PC-9 (cell line): Measurements from ENCODE around the gene THAP8. TPM values are rescaled to one million over a fixed set of nuclear protein-coding genes. Genes with fewer than 3 reads are reported as not detected.

Experiments used
- BruUV-seq: library from RNA; stranded (reverse); fragments of 400-500 nt; replicated peaks from 2 replicates; lab custom pipeline; 2021; lab: Mats Ljungman, UMichigan
- CTCF ChIA-PET: fragments of 300-600 bp; sonication (Branson Sonifier 250); formaldehyde crosslinking; loops from one replicate; lab custom pipeline; 2022; ENCODE audit warnings: antibody characterized with exemption; lab: Charles Lee
- POLR2A ChIA-PET: fragments of 300-600 bp; sonication (Branson Sonifier 250); formaldehyde crosslinking; loops from one replicate; lab custom pipeline; 2022; ENCODE audit warnings: antibody characterized with exemption; ENCODE audit not compliant: unreplicated experiment; lab: Charles Lee
- DNase-seq, 2 experiments: peaks; one replicate each; pipeline versions ENCODE4 v3.0.0 to v3.0.0-alpha.2; 2015 to 2022; ENCODE audit warnings: mixed read lengths in 1 of 2
- H2AFZ ChIP-seq: fragments of 200-600 bp; sonication (generic); 2 replicates; pipeline ENCODE4 v1.8.1; 2017; ENCODE audit warnings: antibody characterized with exemption
- H3F3A ChIP-seq: fragments of 200-600 bp; sonication (generic); 2 replicates; pipeline ENCODE4 v1.8.1; 2017; ENCODE audit warnings: antibody characterized with exemption, mild to moderate bottlenecking, low read depth; ENCODE audit not compliant: insufficient read depth
- H3K27ac ChIP-seq: fragments of 200-600 bp; sonication (generic); 2 replicates; pipeline ENCODE4 v1.6.1; 2016; ENCODE audit warnings: mixed run types
- H3K27me3 ChIP-seq: fragments of 200-600 bp; sonication (generic); 2 replicates; pipeline ENCODE4 v1.6.1; 2016; ENCODE audit warnings: low read depth, mixed run types; ENCODE audit not compliant: insufficient read depth
- H3K36me3 ChIP-seq: fragments of 200-600 bp; sonication (generic); 2 replicates; pipeline ENCODE4 v1.6.1; 2016; ENCODE audit warnings: low read depth, mixed run types
- H3K4me1 ChIP-seq: fragments of 200-600 bp; sonication (generic); replicated peaks from 2 replicates; pipeline ENCODE4 v1.6.1; 2016; ENCODE audit warnings: mixed run types; ENCODE audit not compliant: insufficient read depth
- H3K4me2 ChIP-seq: fragments of 200-600 bp; sonication (generic); 2 replicates; pipeline ENCODE4 v1.6.1; 2017; ENCODE audit warnings: mixed run types
- H3K4me3 ChIP-seq: fragments of 200-600 bp; sonication (generic); 2 replicates; pipeline ENCODE4 v1.6.1; 2016; ENCODE audit warnings: mixed run types
- H3K79me2 ChIP-seq: fragments of 200-600 bp; sonication (generic); 2 replicates; pipeline ENCODE4 v1.6.1; 2017; ENCODE audit warnings: low read depth, mixed run types
- H3K9me2 ChIP-seq: fragments of 200-600 bp; sonication (generic); 2 replicates; pipeline ENCODE4 v1.8.1; 2017; ENCODE audit warnings: mild to moderate bottlenecking; ENCODE audit not compliant: insufficient read depth
- H3K9me3 ChIP-seq: fragments of 200-600 bp; sonication (generic); 2 replicates; pipeline ENCODE4 v1.8.1; 2016; ENCODE audit warnings: low read depth; ENCODE audit not compliant: insufficient read depth
- H4K20me1 ChIP-seq: fragments of 200-600 bp; sonication (generic); 2 replicates; pipeline ENCODE4 v1.8.1; 2017; ENCODE audit not compliant: insufficient read depth
- EZH2 ChIP-seq: fragments of 200-600 bp; sonication (generic); IDR thresholded peaks from 2 replicates; pipeline ENCODE4 v1.8.0; 2017; ENCODE audit warnings: antibody characterized with exemption, low read depth
- intact Hi-C: fragments of 100-400 bp; cut with micrococcal nuclease; formaldehyde crosslinking; loops from one replicate; pipeline ENCODE4 v1.10.0; 2022; ENCODE audit not compliant: unreplicated experiment
- total RNA-seq: library from RNA; stranded (reverse); gene quantifications from 2 replicates; pipeline ENCODE4 v1.2.3, GENCODE V29; 2021
- TF ChIP-seq, protein P1 (sequence below): fragments of 200-600 bp; sonication (generic); conservative IDR thresholded peaks from 2 replicates; pipeline ENCODE4 v1.6.1; 2017; ENCODE audit warnings: mixed run types, antibody characterized with exemption, mild to moderate bottlenecking, moderate library complexity

Gene THAP8
- total RNA-seq, 1 experiment from 2014 or later, result 5.2 TPM

DNA sequence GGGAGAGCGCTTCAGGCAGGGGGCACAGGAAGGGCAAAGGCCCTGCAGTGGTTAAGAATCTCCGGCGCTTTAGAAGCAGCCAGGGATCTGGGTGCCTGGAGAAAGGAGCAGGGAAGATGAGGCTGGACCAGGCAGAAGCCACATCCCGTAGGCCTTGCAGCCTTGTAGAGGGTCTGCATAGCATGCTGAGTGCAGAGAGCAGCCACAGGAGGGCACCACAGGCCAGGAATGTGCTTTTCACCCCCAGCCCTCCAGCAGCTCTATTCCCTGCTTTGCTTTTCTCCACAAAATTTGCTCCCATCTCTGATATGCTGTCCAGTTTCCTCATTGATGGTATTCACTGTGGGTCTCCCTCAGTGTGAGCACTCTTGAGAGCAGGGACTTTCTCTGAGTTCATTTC lies 6.3 kb upstream of the THAP8 start:
- no peaks in the 10 kb centered on the region for H3K9me2 ChIP-seq
- ChIA-PET CTCF (no interaction called here), POLR2A (no interaction called here)
- BruUV-seq, result no TSS peak
- TF ChIP-seq, protein P1, sequence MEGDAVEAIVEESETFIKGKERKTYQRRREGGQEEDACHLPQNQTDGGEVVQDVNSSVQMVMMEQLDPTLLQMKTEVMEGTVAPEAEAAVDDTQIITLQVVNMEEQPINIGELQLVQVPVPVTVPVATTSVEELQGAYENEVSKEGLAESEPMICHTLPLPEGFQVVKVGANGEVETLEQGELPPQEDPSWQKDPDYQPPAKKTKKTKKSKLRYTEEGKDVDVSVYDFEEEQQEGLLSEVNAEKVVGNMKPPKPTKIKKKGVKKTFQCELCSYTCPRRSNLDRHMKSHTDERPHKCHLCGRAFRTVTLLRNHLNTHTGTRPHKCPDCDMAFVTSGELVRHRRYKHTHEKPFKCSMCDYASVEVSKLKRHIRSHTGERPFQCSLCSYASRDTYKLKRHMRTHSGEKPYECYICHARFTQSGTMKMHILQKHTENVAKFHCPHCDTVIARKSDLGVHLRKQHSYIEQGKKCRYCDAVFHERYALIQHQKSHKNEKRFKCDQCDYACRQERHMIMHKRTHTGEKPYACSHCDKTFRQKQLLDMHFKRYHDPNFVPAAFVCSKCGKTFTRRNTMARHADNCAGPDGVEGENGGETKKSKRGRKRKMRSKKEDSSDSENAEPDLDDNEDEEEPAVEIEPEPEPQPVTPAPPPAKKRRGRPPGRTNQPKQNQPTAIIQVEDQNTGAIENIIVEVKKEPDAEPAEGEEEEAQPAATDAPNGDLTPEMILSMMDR, result peak; percentile 65
- no peak for TF ChIP-seq EZH2
- H3K4me3 ChIP-seq, result no peak overlapping the region
- H3F3A ChIP-seq, result no peaks in the 10 kb centered on the region
- H3K4me2 ChIP-seq, result no peak overlapping the region
- peaks cover 6% of the 10 kb centered on the region; the same call in 1 of the 2 replicates for H3K4me1 ChIP-seq
- H3K36me3 ChIP-seq, result peaks cover 8% of the 10 kb centered on the region; the same call in 1 of the 2 replicates
- peaks cover 22% of the 10 kb centered on the region; the same call in 1 of the 2 replicates for H3K79me2 ChIP-seq
- H4K20me1 ChIP-seq, result no peaks in the 10 kb centered on the region
- DNase-seq, result peak in 1 of 2 experiments; percentile 52
- H3K27ac ChIP-seq, result no peak overlapping the region
- no peaks in the 10 kb centered on the region for H3K27me3 ChIP-seq
- intact Hi-C loops, result no loop called here
- no peak overlapping the region for H2AFZ ChIP-seq
- no peaks in the 10 kb centered on the region for H3K9me3 ChIP-seq

DNA sequence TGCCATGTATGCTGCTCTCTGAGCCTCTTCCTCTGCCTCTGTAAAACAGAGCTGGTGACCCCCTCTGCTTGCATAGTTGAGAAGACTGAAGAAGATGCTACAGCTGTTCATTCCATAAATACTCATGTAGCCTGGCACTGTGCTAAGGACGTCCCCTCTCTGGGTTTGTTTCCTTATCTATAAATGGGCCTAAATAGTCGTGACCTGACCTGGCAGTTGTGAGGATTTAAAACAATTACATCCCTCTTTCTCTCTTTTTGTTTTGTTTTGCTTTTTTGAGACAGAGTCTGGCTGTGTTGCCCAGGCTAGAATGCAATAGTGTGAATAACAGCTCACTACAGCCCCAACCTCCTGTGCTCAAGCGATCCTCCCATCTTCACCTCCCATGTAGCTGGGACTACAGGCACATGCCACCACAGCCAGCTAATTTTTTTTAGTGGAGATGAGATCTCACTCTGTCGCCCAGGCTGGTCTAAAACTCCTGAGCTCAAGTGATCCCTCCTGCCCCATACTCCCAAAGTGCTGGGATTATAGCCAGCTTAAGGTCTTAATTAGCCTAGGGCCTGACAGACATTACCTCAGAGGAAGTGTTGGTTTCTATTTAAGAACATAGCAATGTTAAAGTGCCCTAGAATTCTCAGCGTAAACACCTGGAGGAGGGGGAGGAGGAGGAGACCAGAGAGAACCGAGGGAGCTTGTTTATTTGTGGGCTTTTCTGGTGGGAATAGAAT lies 5.3 kb upstream of the THAP8 start:
- ChIA-PET CTCF (no interaction called here), POLR2A (interaction anchor here (0.6 kb wide), 1 partner anchor 51 kb away, joined by 3 read pairs; the partner anchor contains the start of gene SYNE4)
- TF ChIP-seq, protein P1, result no peak
- TF ChIP-seq EZH2, result no peak
- Histone ChIP-seq H3K9me3 (no peaks in the 10 kb centered on the region), H3K36me3 (peaks cover 8% of the 10 kb centered on the region; the same call in 1 of the 2 replicates), H4K20me1 (no peaks in the 10 kb centered on the region), H3K4me3 (no peak overlapping the region), H3K4me2 (no peak overlapping the region), H3K27me3 (no peaks in the 10 kb centered on the region), H2AFZ (no peak overlapping the region), H3K79me2 (peaks cover 22% of the 10 kb centered on the region; the same call in 1 of the 2 replicates), H3K9me2 (no peaks in the 10 kb centered on the region), H3K4me1 (peaks cover 7% of the 10 kb centered on the region; the same call in 1 of the 2 replicates), H3F3A (no peaks in the 10 kb centered on the region), H3K27ac (no peak overlapping the region)
- intact Hi-C loops, result loop anchor here (10.0 kb wide), 1 partner anchor 55 kb away; the partner anchor contains the start of genes OVOL3, POLR2I and TBCB
- DNase-seq, result no peak
- BruUV-seq, result no TSS peak

DNA sequence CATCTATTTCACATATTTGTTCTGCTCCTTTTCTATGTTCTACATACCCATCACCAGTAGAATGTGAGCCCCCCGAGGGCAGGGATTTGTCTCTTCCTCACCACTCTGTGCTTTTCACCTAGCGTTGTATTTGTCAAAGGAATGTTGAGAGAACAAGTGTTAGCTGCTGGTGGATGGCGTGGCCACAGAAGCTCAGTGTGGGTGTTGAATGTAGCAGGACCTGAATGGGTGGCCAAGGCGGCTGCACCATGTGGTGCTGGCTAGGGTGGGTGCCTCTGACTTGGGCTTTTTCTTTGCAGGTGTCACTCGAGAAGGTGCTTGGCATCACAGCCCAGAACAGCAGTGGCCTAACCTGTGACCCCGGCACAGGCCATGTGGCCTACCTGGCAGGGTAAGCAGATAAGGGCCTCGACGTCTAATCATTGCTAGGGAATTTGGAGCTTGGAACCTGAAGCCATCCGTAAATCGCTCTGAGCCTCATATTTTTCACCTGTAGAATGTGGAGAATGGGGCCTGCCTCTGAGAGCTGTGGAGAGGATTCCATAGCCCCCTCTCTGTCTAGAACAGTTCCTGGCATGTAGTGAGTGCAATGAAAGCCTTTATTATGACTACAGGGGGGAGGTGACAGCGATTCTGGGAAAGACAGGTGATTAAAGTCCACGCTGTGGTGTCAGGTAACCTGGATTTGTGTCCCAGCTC lies 4.5 kb upstream of the THAP8 start:
- Histone ChIP-seq H3K36me3 (peaks cover 8% of the 10 kb centered on the region; the same call in 1 of the 2 replicates), H4K20me1 (no peaks in the 10 kb centered on the region), H3F3A (peaks cover 6% of the 10 kb centered on the region; the same call in 1 of the 2 replicates), H3K4me1 (peaks cover 7% of the 10 kb centered on the region; the same call in 1 of the 2 replicates), H3K27ac (no peak overlapping the region), H3K79me2 (peaks cover 22% of the 10 kb centered on the region; the same call in 1 of the 2 replicates), H3K27me3 (no peaks in the 10 kb centered on the region), H3K9me3 (no peaks in the 10 kb centered on the region), H3K4me3 (no peak overlapping the region), H2AFZ (no peak overlapping the region), H3K9me2 (no peaks in the 10 kb centered on the region), H3K4me2 (no peak overlapping the region)
- no TSS peak for BruUV-seq
- ChIA-PET POLR2A (no interaction called here), CTCF (no interaction called here)
- TF ChIP-seq EZH2, result no peak
- intact Hi-C loops, result loop anchor here (10.0 kb wide), 1 partner anchor 56 kb away; the partner anchor contains the start of genes OVOL3, POLR2I and TBCB
- no peak for DNase-seq
